H1 (cell line): ENCODE results near the gene UNC50. TPM values are rescaled to one million over a fixed set of nuclear protein-coding genes. Genes with fewer than 3 reads are reported as not detected.
A peak's percentile ranks its signal among the peaks of the same experiment; 100 is the strongest.

Source experiments
- CTCF ChIA-PET: fragments of 300-600 bp; sonication (Branson Sonifier 250); formaldehyde crosslinking; loops from one replicate; lab custom pipeline; 2021; ENCODE audit not compliant: partially characterized antibody; lab: Charles Lee
- POLR2A ChIA-PET: fragments of 300-600 bp; sonication (Branson Sonifier 250); formaldehyde crosslinking; loops from one replicate; lab custom pipeline; 2021; ENCODE audit warnings: inconsistent platforms; ENCODE audit not compliant: partially characterized antibody; lab: Charles Lee
- DNase-seq, 2 experiments: peaks; one replicate each; pipeline versions ENCODE4 v3.0.0 to v3.0.0-alpha.2; 2010 to 2022; ENCODE audit warnings: low spot score in 2 of 2, low read depth in 1 of 2, mixed read lengths in 1 of 2
- FAIRE-seq: peaks from 2 replicates; lab custom pipeline; 2011; peaks lifted over from hg19 to GRCh38; lab: Jason Lieb, UNC
- H2AFZ ChIP-seq: 2 replicates; pipeline ENCODE4 v1.8.1; 2012; ENCODE audit warnings: low read length, inconsistent platforms
- H2AK5ac ChIP-seq: 2 replicates; pipeline ENCODE4 v1.6.1; 2013; ENCODE audit warnings: low read depth, low read length
- H2BK120ac ChIP-seq: replicated peaks from 2 replicates; pipeline ENCODE3; 2013; ENCODE audit warnings: low read depth, low read length, inconsistent platforms
- H2BK12ac ChIP-seq: 2 replicates; pipeline ENCODE4 v1.6.1; 2013; ENCODE audit warnings: low read depth, low read length
- H2BK15ac ChIP-seq: 2 replicates; pipeline ENCODE4 v1.6.1; 2013; ENCODE audit warnings: low read length
- H2BK20ac ChIP-seq: 2 replicates; pipeline ENCODE4 v1.6.1; 2013; ENCODE audit warnings: low read length
- H2BK5ac ChIP-seq: 2 replicates; pipeline ENCODE4 v1.6.1; 2013; ENCODE audit warnings: low read depth, low read length
- H3K14ac ChIP-seq: 2 replicates; pipeline ENCODE4 v1.6.1; 2013; ENCODE audit warnings: inconsistent platforms; ENCODE audit not compliant: insufficient read length
- H3K18ac ChIP-seq: 2 replicates; pipeline ENCODE4 v1.6.1; 2013; ENCODE audit warnings: low read length; ENCODE audit errors: extremely low read depth
- H3K23ac ChIP-seq: 2 replicates; pipeline ENCODE4 v1.6.1; 2013; ENCODE audit warnings: inconsistent platforms; ENCODE audit not compliant: insufficient read length
- H3K23me2 ChIP-seq: 2 replicates; pipeline ENCODE4 v1.6.1; 2013; ENCODE audit warnings: low read depth, low read length
- H3K27ac ChIP-seq: 2 replicates; pipeline ENCODE4 v1.6.1; 2011; ENCODE audit warnings: low read depth, low read length, inconsistent platforms
- H3K27me3 ChIP-seq, 4 experiments: replicated peaks in 1 of 4; 1 replicate in 1 of 4; 2 replicates in 3 of 4; pipeline versions ENCODE4 v1.6.1 to v1.8.1; 2011 to 2013; ENCODE audit warnings: low read length in 3 of 4, mild to moderate bottlenecking in 3 of 4, inconsistent platforms in 2 of 4, mixed read lengths in 2 of 4, moderate library complexity in 1 of 4; ENCODE audit not compliant: control insufficient read depth in 3 of 4, insufficient read depth in 3 of 4; ENCODE audit errors: extremely low read depth in 1 of 4
- H3K36me3 ChIP-seq, 4 experiments: 2 replicates each; pipeline versions ENCODE4 v1.6.1 to v1.8.1; 2011 to 2013; ENCODE audit warnings: mild to moderate bottlenecking in 4 of 4, low read length in 3 of 4, moderate library complexity in 2 of 4, control low read depth in 1 of 4, inconsistent platforms in 1 of 4; ENCODE audit not compliant: insufficient read depth in 4 of 4, control insufficient read depth in 2 of 4
- H3K4ac ChIP-seq: replicated peaks from 2 replicates; pipeline ENCODE3; 2013; ENCODE audit warnings: low read length, low read depth, mixed read lengths, inconsistent platforms; ENCODE audit not compliant: insufficient read length
- H3K4me1 ChIP-seq, 4 experiments: replicated peaks in 1 of 4; 1 replicate in 1 of 4; 2 replicates in 3 of 4; pipeline versions ENCODE4 v1.6.1 to v1.8.1; 2011 to 2013; ENCODE audit warnings: low read length in 3 of 4, inconsistent platforms in 2 of 4, mixed read lengths in 1 of 4; ENCODE audit not compliant: insufficient read depth in 4 of 4, control insufficient read depth in 3 of 4
- H3K4me2 ChIP-seq, 2 experiments: 2 replicates each; pipeline versions ENCODE4 v1.6.1 to v1.8.1; 2011 to 2013; ENCODE audit warnings: low read depth in 2 of 2, low read length in 2 of 2, control low read depth in 1 of 2, inconsistent platforms in 1 of 2, mild to moderate bottlenecking in 1 of 2; ENCODE audit not compliant: insufficient read depth in 1 of 2
- H3K4me3 ChIP-seq, 4 experiments: fragments of 200-600, 300-600 bp in 1 of 4; sonication (generic), shearing (Covaris generic), sonication (Bioruptor Twin) in 1 of 4; 2 replicates each; pipeline versions ENCODE4 v1.5.1 to v1.8.1; 2011 to 2016; ENCODE audit warnings: low read length in 4 of 4, low read depth in 3 of 4, control low read depth in 2 of 4, inconsistent platforms in 2 of 4, mild to moderate bottlenecking in 2 of 4, mixed read lengths in 1 of 4, moderate library complexity in 1 of 4; ENCODE audit not compliant: insufficient read depth in 2 of 4; ENCODE audit errors: extremely low read depth in 1 of 4
- H3K56ac ChIP-seq: replicated peaks from 2 replicates; pipeline ENCODE3; 2013; ENCODE audit warnings: low read depth, mild to moderate bottlenecking, mixed read lengths, low read length, inconsistent platforms; ENCODE audit not compliant: insufficient read length
- H3K79me1 ChIP-seq: 2 replicates; pipeline ENCODE4 v1.6.1; 2013; ENCODE audit warnings: low read depth, low read length, control low read depth
- H3K79me2 ChIP-seq, 2 experiments: 2 replicates each; pipeline versions ENCODE4 v1.6.1 to v1.8.1; 2012 to 2013; ENCODE audit warnings: low read length in 2 of 2, mild to moderate bottlenecking in 2 of 2, inconsistent platforms in 1 of 2; ENCODE audit not compliant: insufficient read depth in 2 of 2, control insufficient read depth in 1 of 2
- H3K9ac ChIP-seq, 4 experiments: replicated peaks in 1 of 4; 1 replicate in 1 of 4; 2 replicates in 3 of 4; pipeline versions ENCODE4 v1.6.1 to v1.8.1; 2011 to 2013; ENCODE audit warnings: low read depth in 3 of 4, low read length in 3 of 4, control low read depth in 2 of 4, mild to moderate bottlenecking in 2 of 4, moderate library complexity in 2 of 4, inconsistent platforms in 1 of 4; ENCODE audit errors: extremely low read depth in 1 of 4
- H3K9me3 ChIP-seq, 2 experiments: 2 replicates each; pipeline versions ENCODE4 v1.6.1 to v1.8.1; 2012 to 2013; ENCODE audit warnings: mild to moderate bottlenecking in 2 of 2, moderate library complexity in 2 of 2, control low read depth in 1 of 2, inconsistent platforms in 1 of 2, low read depth in 1 of 2, low read length in 1 of 2, mixed read lengths in 1 of 2; ENCODE audit not compliant: insufficient read depth in 2 of 2
- H4K20me1 ChIP-seq, 2 experiments: replicated peaks in 1 of 2; 2 replicates each; pipeline versions ENCODE3 to v1.8.1; 2011 to 2013; ENCODE audit warnings: inconsistent platforms in 2 of 2, low read length in 2 of 2, mild to moderate bottlenecking in 1 of 2; ENCODE audit not compliant: insufficient read depth in 2 of 2, control insufficient read depth in 1 of 2
- H4K5ac ChIP-seq: 2 replicates; pipeline ENCODE4 v1.6.1; 2013; ENCODE audit warnings: low read length, low read depth, mixed read lengths, inconsistent platforms; ENCODE audit not compliant: insufficient read length
- H4K8ac ChIP-seq: 2 replicates; pipeline ENCODE4 v1.8.0; 2013; ENCODE audit warnings: mild to moderate bottlenecking, moderate library complexity, low read length, inconsistent platforms; ENCODE audit not compliant: insufficient read depth; ENCODE audit errors: extremely low read depth
- H4K91ac ChIP-seq: replicated peaks from 2 replicates; pipeline ENCODE3; 2013; ENCODE audit warnings: low read length, mixed read lengths, inconsistent platforms; ENCODE audit not compliant: insufficient read length
- CBX5 ChIP-seq: fragments of 300-800, 300-1000 bp; sonication (generic); IDR thresholded peaks from 2 replicates; pipeline ENCODE4 v1.7.1; 2016; ENCODE audit warnings: antibody characterized with exemption, low read length, low read depth
- GABPA ChIP-seq: IDR thresholded peaks from 2 replicates; pipeline ENCODE4 v1.6.1; 2011; ENCODE audit warnings: mild to moderate bottlenecking, low read length, moderate library complexity, borderline replicate concordance; ENCODE audit not compliant: insufficient read depth
- JUND ChIP-seq: IDR thresholded peaks from 2 replicates; pipeline ENCODE4 v1.6.1; 2011; ENCODE audit warnings: mild to moderate bottlenecking, improper control_type of control experiment, low read length
- MAFK ChIP-seq: IDR thresholded peaks from 2 replicates; pipeline ENCODE4 v1.6.1; 2012; ENCODE audit warnings: low read depth, mild to moderate bottlenecking, improper control_type of control experiment, low read length
- NANOG ChIP-seq: IDR thresholded peaks from 2 replicates; pipeline ENCODE4 v1.6.1; 2011; ENCODE audit warnings: low read length, low read depth, mild to moderate bottlenecking, inconsistent platforms; ENCODE audit not compliant: insufficient read depth, poor library complexity, severe bottlenecking
- WGBS, 2 experiments: shearing (Covaris generic) in 1 of 2; methylation state at CpG; one replicate each; pipeline versions ENCODE4 v1.1.6 to v1.1.7; 2013 to 2015; ENCODE audit warnings: low lambda C conversion rate in 2 of 2, mixed read lengths in 2 of 2, inconsistent platforms in 1 of 2, low coverage in 1 of 2, missing lambda C conversion rate in 1 of 2; ENCODE audit not compliant: insufficient replicate concordance in 2 of 2, insufficient coverage in 1 of 2, insufficient read length in 1 of 2; ENCODE audit errors: extremely low coverage in 1 of 2, missing lambda C conversion rate in 1 of 2; 5-methylcytosine and 5-hydroxymethylcytosine counted together
- polyA plus RNA-seq, 7 experiments: library from polyadenylated mRNA; depleted of rRNA in 3 of 7; stranded (reverse) in 5 of 7; unstranded in 2 of 7; fragments of >200 nt in 5 of 7; fragments of 200-250 nt in 2 of 7; gene quantifications; 1 replicate in 5 of 7; 2 replicates in 1 of 7; 4 replicates in 1 of 7; pipeline versions ENCODE4 v1.2.1 to v1.2.3, GENCODE V29; 2011 to 2013; ENCODE audit warnings: missing spikeins in 2 of 7, mixed read lengths in 2 of 7
- total RNA-seq: library from RNA; stranded (reverse); fragmentation: NEBNext Ultra II Directional; extraction: Animal tissue kit (Norgen Biotek cat#: 25700); gene quantifications from 2 replicates; pipeline ENCODE4 v1.2.1, GENCODE V29; 2021
- TF ChIP-seq, protein P1 (sequence below), 3 experiments: IDR thresholded peaks; 1 replicate in 2 of 3; 2 replicates in 1 of 3; pipeline versions ENCODE4 v1.5.1 to v1.6.1; 2011; ENCODE audit warnings: low read length in 3 of 3, mild to moderate bottlenecking in 3 of 3, inconsistent platforms in 2 of 3, low read depth in 1 of 3, moderate library complexity in 1 of 3; ENCODE audit not compliant: insufficient read depth in 1 of 3; ENCODE audit errors: control extremely low read depth in 1 of 3
- TF ChIP-seq, protein P2 (sequence below): IDR thresholded peaks from 2 replicates; pipeline ENCODE4 v1.6.1; 2012; ENCODE audit warnings: inconsistent platforms

UNC50 gene
- total and polyA plus RNA-seq, 2 of the 8 experiments (the other 6 are each of a cell fraction or from before 2014, with no cell fraction given) = 33.4 to 58.5 TPM

DNA sequence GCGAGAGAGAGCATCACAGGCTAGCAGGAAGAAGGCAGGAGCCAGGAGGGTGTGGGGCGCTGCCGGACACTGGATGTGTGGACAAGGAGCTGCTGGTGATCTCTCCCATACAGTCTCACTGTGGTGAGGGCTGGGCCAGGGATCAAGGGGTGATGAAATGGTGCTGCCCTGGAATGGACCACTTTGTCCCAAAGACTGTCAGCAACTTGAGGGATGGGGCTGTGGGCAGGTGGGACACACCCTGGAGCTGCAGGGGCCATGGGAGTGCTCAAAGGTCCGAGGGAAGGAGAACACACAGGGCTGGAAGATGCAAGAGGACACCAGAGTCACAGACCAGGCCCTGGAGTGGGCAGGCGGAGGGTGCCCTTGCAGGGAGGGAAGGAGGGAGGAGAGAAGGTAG is 38.0 kb upstream of the UNC50 start:
- CTCF ChIA-PET = interaction anchor here (0.7 to 3.3 kb wide), 8 partner anchors 10 to 118 kb away, joined by 3 to 10 read pairs (median 5); no protein-coding TSS in a partner anchor
- WGBS, 2 experiments = 94% methylated on average over 5 of the region's 5 CpGs; no CpG with 5 or more reads in 1 of the 2 experiments
- Histone ChIP-seq H3K4ac (no peak overlapping the region), H2BK15ac (no peak overlapping the region), H2BK20ac (no peak overlapping the region), H3K9ac (no peak overlapping the region), H3K4me2 (no peak overlapping the region), H3K56ac (no peak overlapping the region), H3K9me3 (no peaks in the 10 kb centered on the region), H3K79me1 (no peaks in the 10 kb centered on the region), H4K5ac (no peak overlapping the region), H2BK5ac (no peak overlapping the region), H4K20me1 (peaks cover 0 to 7% of the 10 kb centered on the region in 2 experiments), H3K27ac (no peak overlapping the region), H3K36me3 (peaks cover 8 to 26% (median 16%) of the 10 kb centered on the region in 4 experiments; a peak in 6 of 8 replicates), H3K18ac (no peak overlapping the region), H2AK5ac (no peak overlapping the region), H3K23me2 (no peaks in the 10 kb centered on the region), H3K4me3 (no peak overlapping the region), H4K8ac (peak overlapping the region; percentile 72; the same call in 1 of the 2 replicates), H3K4me1 (no peaks in the 10 kb centered on the region), H4K91ac (no peak overlapping the region), H2BK120ac (no peak overlapping the region), H3K14ac (no peak overlapping the region), H3K23ac (no peak overlapping the region), H2BK12ac (no peak overlapping the region), H2AFZ (no peak overlapping the region), H3K79me2 (no peaks in the 10 kb centered on the region), H3K27me3 (no peaks in the 10 kb centered on the region)
- TF ChIP-seq JUND = no peak
- TF ChIP-seq MAFK = no peak
- TF ChIP-seq, protein P1, sequence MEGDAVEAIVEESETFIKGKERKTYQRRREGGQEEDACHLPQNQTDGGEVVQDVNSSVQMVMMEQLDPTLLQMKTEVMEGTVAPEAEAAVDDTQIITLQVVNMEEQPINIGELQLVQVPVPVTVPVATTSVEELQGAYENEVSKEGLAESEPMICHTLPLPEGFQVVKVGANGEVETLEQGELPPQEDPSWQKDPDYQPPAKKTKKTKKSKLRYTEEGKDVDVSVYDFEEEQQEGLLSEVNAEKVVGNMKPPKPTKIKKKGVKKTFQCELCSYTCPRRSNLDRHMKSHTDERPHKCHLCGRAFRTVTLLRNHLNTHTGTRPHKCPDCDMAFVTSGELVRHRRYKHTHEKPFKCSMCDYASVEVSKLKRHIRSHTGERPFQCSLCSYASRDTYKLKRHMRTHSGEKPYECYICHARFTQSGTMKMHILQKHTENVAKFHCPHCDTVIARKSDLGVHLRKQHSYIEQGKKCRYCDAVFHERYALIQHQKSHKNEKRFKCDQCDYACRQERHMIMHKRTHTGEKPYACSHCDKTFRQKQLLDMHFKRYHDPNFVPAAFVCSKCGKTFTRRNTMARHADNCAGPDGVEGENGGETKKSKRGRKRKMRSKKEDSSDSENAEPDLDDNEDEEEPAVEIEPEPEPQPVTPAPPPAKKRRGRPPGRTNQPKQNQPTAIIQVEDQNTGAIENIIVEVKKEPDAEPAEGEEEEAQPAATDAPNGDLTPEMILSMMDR (IDR thresholded peaks at IDR 0.05; ENCODE audit: control extremely low read depth in 1 of 3, insufficient read depth in 1 of 3, low read depth in 1 of 3, low read length in 3 of 3) = no peak
- TF ChIP-seq NANOG = no peak
- TF ChIP-seq GABPA = no peak
- TF ChIP-seq, protein P2, sequence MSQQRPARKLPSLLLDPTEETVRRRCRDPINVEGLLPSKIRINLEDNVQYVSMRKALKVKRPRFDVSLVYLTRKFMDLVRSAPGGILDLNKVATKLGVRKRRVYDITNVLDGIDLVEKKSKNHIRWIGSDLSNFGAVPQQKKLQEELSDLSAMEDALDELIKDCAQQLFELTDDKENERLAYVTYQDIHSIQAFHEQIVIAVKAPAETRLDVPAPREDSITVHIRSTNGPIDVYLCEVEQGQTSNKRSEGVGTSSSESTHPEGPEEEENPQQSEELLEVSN = no peak
- no peak for TF ChIP-seq CBX5
- FAIRE-seq (no peak), DNase-seq (no peak)
- POLR2A ChIA-PET = no interaction called here
